ENCODE data around the gene EXOC3L1. TPM values are rescaled to one million over a fixed set of nuclear protein-coding genes. Genes with fewer than 3 reads are reported as not detected.

EXOC3L1 gene
- total RNA-seq, 1 donor from 2014 or later = 0.45 TPM

GRCh38 chr16:67149276-67150046 lies 40.5 kb downstream of the EXOC3L1 start:
- Mint-ChIP-seq H3K27ac (ENCODE audit: unreplicated experiment) (peak overlapping the region; percentile 41), H3K4me1 (ENCODE audit: low read depth, unreplicated experiment) (no peaks in the 10 kb centered on the region), H3K4me3 (ENCODE audit: unreplicated experiment) (peak overlapping the region; percentile 57), H3K36me3 (ENCODE audit: low read depth, unreplicated experiment) (peaks cover 27% of the 10 kb centered on the region), H3K27me3 (ENCODE audit: low read depth, unreplicated experiment) (peaks cover 28% of the 10 kb centered on the region), H3K9me3 (ENCODE audit: unreplicated experiment) (peaks cover 4% of the 10 kb centered on the region)
- Histone ChIP-seq H4K20me1 (ENCODE audit: insufficient read depth, low read length) (peaks cover 28% of the 10 kb centered on the region), H3K27me3 (ENCODE audit: insufficient read depth, low read length) (peaks cover 10% of the 10 kb centered on the region), H3K4me3 (ENCODE audit: insufficient read depth, low read depth, low read length) (no peak overlapping the region), H3K4me2 (ENCODE audit: low read length) (peak overlapping the region; percentile 88), H3K9me3 (ENCODE audit: insufficient read depth, low read depth, low read length) (no peaks in the 10 kb centered on the region), H3K79me2 (ENCODE audit: insufficient read depth, low read length) (no peaks in the 10 kb centered on the region), H2AFZ (ENCODE audit: low read depth, low read length) (peak overlapping the region; percentile 81), H3K36me3 (ENCODE audit: insufficient read depth, low read length) (peaks cover 19% of the 10 kb centered on the region), H3K9ac (ENCODE audit: low read length) (no peak overlapping the region), H3K27ac (ENCODE audit: low read depth, low read length) (no peak overlapping the region), H3K4me1 (ENCODE audit: insufficient read depth, low read length) (peaks cover 2% of the 10 kb centered on the region)
- no peak for TF ChIP-seq CTCF (IDR thresholded peaks at IDR 0.05; ENCODE audit: insufficient read depth, low read depth, low read length)
- TF ChIP-seq EZH2 (IDR thresholded peaks at IDR 0.05; ENCODE audit: insufficient read depth, low read length) = no peak
- no peak for FAIRE-seq
- DNase-seq (ENCODE audit: low read depth) = no peak

- peaks cover 23% of the 10 kb centered on the region for H4K20me1 ChIP-seq (ENCODE audit: insufficient read depth, low read length)
- FAIRE-seq = no peak
- peaks cover 2% of the 10 kb centered on the region for H3K4me1 ChIP-seq (ENCODE audit: insufficient read depth, low read length)
- H3K9me3 Mint-ChIP-seq (ENCODE audit: unreplicated experiment) = peaks cover 4% of the 10 kb centered on the region
- no peaks in the 10 kb centered on the region for H3K79me2 ChIP-seq (ENCODE audit: insufficient read depth, low read length)
- TF ChIP-seq EZH2 (IDR thresholded peaks at IDR 0.05; ENCODE audit: insufficient read depth, low read length) = no peak
- no peak for TF ChIP-seq CTCF (IDR thresholded peaks at IDR 0.05; ENCODE audit: insufficient read depth, low read depth, low read length)
- peaks cover 26% of the 10 kb centered on the region for H3K36me3 ChIP-seq (ENCODE audit: insufficient read depth, low read length)
- peaks cover 5% of the 10 kb centered on the region for H3K27me3 ChIP-seq (ENCODE audit: insufficient read depth, low read length)
- no peak overlapping the region for H2AFZ ChIP-seq (ENCODE audit: low read depth, low read length)
- no peak overlapping the region for H3K27ac ChIP-seq (ENCODE audit: low read depth, low read length)
- H3K4me3 Mint-ChIP-seq (ENCODE audit: unreplicated experiment) = peak overlapping the region; percentile 57
- H3K9ac ChIP-seq (ENCODE audit: low read length) = no peak overlapping the region
- peaks cover 23% of the 10 kb centered on the region for H3K27me3 Mint-ChIP-seq (ENCODE audit: low read depth, unreplicated experiment)
- no peaks in the 10 kb centered on the region for H3K4me1 Mint-ChIP-seq (ENCODE audit: low read depth, unreplicated experiment)
- peaks cover 25% of the 10 kb centered on the region for H3K36me3 Mint-ChIP-seq (ENCODE audit: low read depth, unreplicated experiment)
- no peak for DNase-seq (ENCODE audit: low read depth)
- H3K27ac Mint-ChIP-seq (ENCODE audit: unreplicated experiment) = peak overlapping the region; percentile 41
- H3K4me3 ChIP-seq (ENCODE audit: insufficient read depth, low read depth, low read length) = no peak overlapping the region
- H3K9me3 ChIP-seq (ENCODE audit: insufficient read depth, low read depth, low read length) = no peaks in the 10 kb centered on the region
- no peak overlapping the region for H3K4me2 ChIP-seq (ENCODE audit: low read length)
Observed at GRCh38 chr16:67148656-67149275, 41.2 kb downstream of the EXOC3L1 start.

GRCh38 chr16:67148221-67148620 lies 41.7 kb downstream of the EXOC3L1 start:
- peaks cover 2% of the 10 kb centered on the region for H3K27me3 ChIP-seq (ENCODE audit: insufficient read depth, low read length)
- no peak for TF ChIP-seq CTCF (IDR thresholded peaks at IDR 0.05; ENCODE audit: insufficient read depth, low read depth, low read length)
- TF ChIP-seq EZH2 (IDR thresholded peaks at IDR 0.05; ENCODE audit: insufficient read depth, low read length) = no peak
- DNase-seq (ENCODE audit: low read depth) = no peak
- H3K9me3 Mint-ChIP-seq (ENCODE audit: unreplicated experiment) = peaks cover 4% of the 10 kb centered on the region
- FAIRE-seq = no peak
- peaks cover 19% of the 10 kb centered on the region for H3K27me3 Mint-ChIP-seq (ENCODE audit: low read depth, unreplicated experiment)
- H3K9me3 ChIP-seq (ENCODE audit: insufficient read depth, low read depth, low read length) = no peaks in the 10 kb centered on the region
- H4K20me1 ChIP-seq (ENCODE audit: insufficient read depth, low read length) = peaks cover 23% of the 10 kb centered on the region
- no peak overlapping the region for H2AFZ ChIP-seq (ENCODE audit: low read depth, low read length)
- H3K27ac ChIP-seq (ENCODE audit: low read depth, low read length) = no peak overlapping the region
- no peaks in the 10 kb centered on the region for H3K4me1 Mint-ChIP-seq (ENCODE audit: low read depth, unreplicated experiment)
- H3K4me2 ChIP-seq (ENCODE audit: low read length) = no peak overlapping the region
- peaks cover 29% of the 10 kb centered on the region for H3K36me3 Mint-ChIP-seq (ENCODE audit: low read depth, unreplicated experiment)
- H3K36me3 ChIP-seq (ENCODE audit: insufficient read depth, low read length) = peaks cover 31% of the 10 kb centered on the region
- no peak overlapping the region for H3K27ac Mint-ChIP-seq (ENCODE audit: unreplicated experiment)
- H3K79me2 ChIP-seq (ENCODE audit: insufficient read depth, low read length) = no peaks in the 10 kb centered on the region
- H3K4me3 ChIP-seq (ENCODE audit: insufficient read depth, low read depth, low read length) = no peak overlapping the region
- no peak overlapping the region for H3K4me3 Mint-ChIP-seq (ENCODE audit: unreplicated experiment)
- H3K9ac ChIP-seq (ENCODE audit: low read length) = no peak overlapping the region
- peaks cover 2% of the 10 kb centered on the region for H3K4me1 ChIP-seq (ENCODE audit: insufficient read depth, low read length)

Data from astrocyte (in vitro differentiated cells and primary cell).